Measurements from ENCODE around the gene MAN1C1. TPM values are rescaled to one million over a fixed set of nuclear protein-coding genes. Genes with fewer than 3 reads are reported as not detected.

The MAN1C1 gene
- total RNA-seq, 1 experiment from 2014 or later = 0.11 TPM

DNA sequence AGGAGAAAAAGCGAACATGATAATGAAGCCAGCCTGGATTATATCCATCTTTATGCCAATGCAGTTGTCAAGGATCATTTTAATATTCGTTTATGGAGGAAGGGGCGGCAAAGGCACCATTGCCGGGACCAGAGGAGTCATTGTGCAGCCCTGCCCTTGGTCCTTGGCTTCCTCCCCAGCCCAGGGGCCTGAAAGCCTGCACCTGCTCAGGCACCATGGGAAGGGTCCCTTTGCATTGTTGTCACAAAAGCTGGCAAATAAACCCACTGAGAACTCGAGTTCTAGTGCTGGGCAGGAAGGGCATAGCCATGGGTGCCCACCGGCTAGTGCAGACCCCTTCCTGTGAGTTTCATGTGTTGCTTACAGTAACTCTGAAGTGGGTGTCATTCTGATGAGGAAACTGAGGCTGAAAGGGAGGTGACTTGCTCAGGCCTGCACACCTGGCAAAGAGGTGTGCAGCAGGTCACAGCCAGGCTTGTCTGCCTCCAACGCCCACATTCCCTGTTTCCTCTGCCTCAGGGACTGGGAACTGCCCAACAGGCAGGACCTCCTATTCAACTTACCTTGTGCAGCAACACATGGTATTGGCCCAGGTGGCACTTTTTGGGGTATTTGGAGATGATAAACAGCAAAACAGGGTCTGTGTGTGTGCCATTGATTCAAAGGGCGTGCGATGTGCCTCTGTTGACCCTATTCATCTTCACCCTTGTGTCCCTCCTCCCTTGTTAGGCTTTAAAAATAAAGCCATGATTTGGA lies 84.6 kb downstream of the MAN1C1 start:
- ChIA-PET CTCF (no interaction called here), POLR2A (ENCODE audit: unreplicated experiment) (no interaction called here)
- H3K9ac ChIP-seq (ENCODE audit: low read length) = no peak overlapping the region
- H3K36me3 ChIP-seq (ENCODE audit: low read depth, low read length) = no peaks in the 10 kb centered on the region
- no peaks in the 10 kb centered on the region for H3K27me3 ChIP-seq (ENCODE audit: low read length)
- DNase-seq (no peak), ATAC-seq (no peak)
- no peaks in the 10 kb centered on the region for H3F3A ChIP-seq (ENCODE audit: low read length, unreplicated experiment)
- intact Hi-C loops (cut with micrococcal nuclease) = no loop called here
- no peaks in the 10 kb centered on the region for H3K9me2 ChIP-seq (replicated peaks; ENCODE audit: low read length)
- BruUV-seq (replicated peaks) = no TSS peak
- no peak overlapping the region for H3K4me2 ChIP-seq (ENCODE audit: low read length)
- no peaks in the 10 kb centered on the region for H4K20me1 ChIP-seq (ENCODE audit: low read length)
- TF ChIP-seq EZH2phosphoT487 (IDR thresholded peaks at IDR 0.05; ENCODE audit: borderline replicate concordance, low read length) (no peak), EZH2 (IDR thresholded peaks at IDR 0.05; ENCODE audit: low read length, unreplicated experiment) (no peak)
- TF ChIP-seq, protein P1, sequence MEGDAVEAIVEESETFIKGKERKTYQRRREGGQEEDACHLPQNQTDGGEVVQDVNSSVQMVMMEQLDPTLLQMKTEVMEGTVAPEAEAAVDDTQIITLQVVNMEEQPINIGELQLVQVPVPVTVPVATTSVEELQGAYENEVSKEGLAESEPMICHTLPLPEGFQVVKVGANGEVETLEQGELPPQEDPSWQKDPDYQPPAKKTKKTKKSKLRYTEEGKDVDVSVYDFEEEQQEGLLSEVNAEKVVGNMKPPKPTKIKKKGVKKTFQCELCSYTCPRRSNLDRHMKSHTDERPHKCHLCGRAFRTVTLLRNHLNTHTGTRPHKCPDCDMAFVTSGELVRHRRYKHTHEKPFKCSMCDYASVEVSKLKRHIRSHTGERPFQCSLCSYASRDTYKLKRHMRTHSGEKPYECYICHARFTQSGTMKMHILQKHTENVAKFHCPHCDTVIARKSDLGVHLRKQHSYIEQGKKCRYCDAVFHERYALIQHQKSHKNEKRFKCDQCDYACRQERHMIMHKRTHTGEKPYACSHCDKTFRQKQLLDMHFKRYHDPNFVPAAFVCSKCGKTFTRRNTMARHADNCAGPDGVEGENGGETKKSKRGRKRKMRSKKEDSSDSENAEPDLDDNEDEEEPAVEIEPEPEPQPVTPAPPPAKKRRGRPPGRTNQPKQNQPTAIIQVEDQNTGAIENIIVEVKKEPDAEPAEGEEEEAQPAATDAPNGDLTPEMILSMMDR (conservative IDR thresholded peaks at IDR 0.05; ENCODE audit: low read depth, low read length) = no peak
- H3K4me3 ChIP-seq (ENCODE audit: low read length) = no peak overlapping the region
- peaks cover 1% of the 10 kb centered on the region for H3K4me1 ChIP-seq (ENCODE audit: insufficient read depth, low read length)
- no peak overlapping the region for H3K27ac ChIP-seq (ENCODE audit: low read length)
- H2AFZ ChIP-seq (ENCODE audit: low read length) = no peak overlapping the region
- no peaks in the 10 kb centered on the region for H3K9me3 ChIP-seq (ENCODE audit: low read length)
- no peaks in the 10 kb centered on the region for H3K79me2 ChIP-seq (ENCODE audit: low read length)

DNA sequence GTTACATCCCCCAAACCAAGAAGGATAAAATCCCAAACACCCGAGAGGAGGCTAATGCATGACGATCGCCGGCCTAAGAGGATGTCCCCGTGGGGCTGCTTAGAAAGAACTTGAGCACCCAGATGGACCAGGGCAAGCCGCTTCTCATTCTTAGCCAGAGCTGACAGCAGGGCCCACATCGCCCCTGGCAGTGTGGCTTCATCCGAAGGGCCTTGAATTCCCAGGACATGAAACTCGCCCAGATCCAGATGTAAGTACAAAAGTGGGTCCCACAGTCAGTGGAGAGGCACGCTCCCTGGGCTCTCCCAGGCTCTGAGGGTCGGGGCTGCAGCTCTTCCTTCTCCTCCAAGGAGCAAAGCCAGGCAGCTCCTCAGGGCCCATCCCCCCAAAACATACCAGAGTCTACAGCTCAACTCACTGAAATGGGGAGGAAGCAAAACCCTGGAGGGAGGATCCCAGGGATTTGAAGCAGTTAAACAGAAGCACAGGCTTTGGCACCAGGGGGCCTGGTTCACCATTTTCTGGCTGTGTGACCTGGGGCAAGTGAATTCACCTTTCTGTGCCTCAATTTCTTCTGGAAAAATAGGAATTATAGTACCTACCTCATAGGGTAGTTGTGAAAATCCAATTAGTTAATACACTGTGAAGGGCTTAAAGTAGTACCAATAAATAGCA lies 85.6 kb downstream of the MAN1C1 start:
- no peaks in the 10 kb centered on the region for H3K27me3 ChIP-seq (ENCODE audit: low read length)
- POLR2A ChIA-PET (ENCODE audit: unreplicated experiment) = no interaction called here
- BruUV-seq (replicated peaks) = no TSS peak
- no peak overlapping the region for H2AFZ ChIP-seq (ENCODE audit: low read length)
- no peak for ATAC-seq
- no peaks in the 10 kb centered on the region for H4K20me1 ChIP-seq (ENCODE audit: low read length)
- no peak for DNase-seq
- no peak overlapping the region for H3K4me2 ChIP-seq (ENCODE audit: low read length)
- no peak overlapping the region for H3K27ac ChIP-seq (ENCODE audit: low read length)
- H3K9ac ChIP-seq (ENCODE audit: low read length) = no peak overlapping the region
- H3K79me2 ChIP-seq (ENCODE audit: low read length) = no peaks in the 10 kb centered on the region
- H3F3A ChIP-seq (ENCODE audit: low read length, unreplicated experiment) = no peaks in the 10 kb centered on the region
- intact Hi-C loops (cut with micrococcal nuclease) = no loop called here
- H3K9me3 ChIP-seq (ENCODE audit: low read length) = no peaks in the 10 kb centered on the region
- TF ChIP-seq EZH2 (IDR thresholded peaks at IDR 0.05; ENCODE audit: low read length, unreplicated experiment) = no peak
- TF ChIP-seq, protein P1 (conservative IDR thresholded peaks at IDR 0.05; ENCODE audit: low read depth, low read length) = no peak
- TF ChIP-seq EZH2phosphoT487 (IDR thresholded peaks at IDR 0.05; ENCODE audit: borderline replicate concordance, low read length) = no peak
- no peaks in the 10 kb centered on the region for H3K36me3 ChIP-seq (ENCODE audit: low read depth, low read length)
- H3K4me1 ChIP-seq (ENCODE audit: insufficient read depth, low read length) = peaks cover 5% of the 10 kb centered on the region
- no peaks in the 10 kb centered on the region for H3K9me2 ChIP-seq (replicated peaks; ENCODE audit: low read length)
- no peak overlapping the region for H3K4me3 ChIP-seq (ENCODE audit: low read length)
- CTCF ChIA-PET = no interaction called here

GRCh38 chr1:25703041-25703440 lies 86.5 kb downstream of the MAN1C1 start:
- H3K36me3 ChIP-seq (ENCODE audit: low read depth, low read length) = no peaks in the 10 kb centered on the region
- H3K27ac ChIP-seq (ENCODE audit: low read length) = no peak overlapping the region
- intact Hi-C loops (cut with micrococcal nuclease) = no loop called here
- no peak overlapping the region for H2AFZ ChIP-seq (ENCODE audit: low read length)
- H3F3A ChIP-seq (ENCODE audit: low read length, unreplicated experiment) = no peaks in the 10 kb centered on the region
- ChIA-PET CTCF (interaction anchor here (0.6 kb wide), 1 partner anchor 135 kb away, joined by 4 read pairs; no protein-coding TSS in a partner anchor), POLR2A (ENCODE audit: unreplicated experiment) (no interaction called here)
- no peak for TF ChIP-seq EZH2 (IDR thresholded peaks at IDR 0.05; ENCODE audit: low read length, unreplicated experiment)
- no peak for TF ChIP-seq EZH2phosphoT487 (IDR thresholded peaks at IDR 0.05; ENCODE audit: borderline replicate concordance, low read length)
- TF ChIP-seq, protein P1 (conservative IDR thresholded peaks at IDR 0.05; ENCODE audit: low read depth, low read length) = no peak
- H3K27me3 ChIP-seq (ENCODE audit: low read length) = no peaks in the 10 kb centered on the region
- H4K20me1 ChIP-seq (ENCODE audit: low read length) = no peaks in the 10 kb centered on the region
- peaks cover 13% of the 10 kb centered on the region for H3K4me1 ChIP-seq (ENCODE audit: insufficient read depth, low read length)
- ATAC-seq = no peak
- no TSS peak for BruUV-seq (replicated peaks)
- H3K79me2 ChIP-seq (ENCODE audit: low read length) = no peaks in the 10 kb centered on the region
- no peak overlapping the region for H3K4me2 ChIP-seq (ENCODE audit: low read length)
- H3K9me3 ChIP-seq (ENCODE audit: low read length) = no peaks in the 10 kb centered on the region
- no peak overlapping the region for H3K9ac ChIP-seq (ENCODE audit: low read length)
- H3K9me2 ChIP-seq (replicated peaks; ENCODE audit: low read length) = no peaks in the 10 kb centered on the region
- no peak overlapping the region for H3K4me3 ChIP-seq (ENCODE audit: low read length)
- no peak for DNase-seq
